ENCODE measurements around the gene WWOX.
"Not testable (repeated sequence)": the region's sequence is repeated elsewhere in the genome, so short reads cannot be mapped to it uniquely, and the experiment has no call there.

WWOX gene

GRCh38 chr16:79013930-79014660, 914.6 kb downstream of the WWOX start:
- DNase-seq: no peak

GRCh38 chr16:79018650-79019429, 919.4 kb downstream of the WWOX start:
- DNase-seq: no peak

- no peak for DNase-seq
Measured at GRCh38 chr16:79019431-79019830, 920.0 kb downstream of the WWOX start.

- no peak for DNase-seq
Measured at GRCh38 chr16:79021991-79022630, 922.7 kb downstream of the WWOX start.

GRCh38 chr16:79026117-79026516, 926.7 kb downstream of the WWOX start:
- DNase-seq: no peak

GRCh38 chr16:79036541-79036940, 937.1 kb downstream of the WWOX start:
- DNase-seq: no peak

GRCh38 chr16:79037521-79038373, 938.3 kb downstream of the WWOX start:
- DNase-seq: no peak

- no peak for DNase-seq
Measured at GRCh38 chr16:79041206-79041605, 941.8 kb downstream of the WWOX start.

GRCh38 chr16:79042141-79042540, 942.7 kb downstream of the WWOX start:
- no peak for DNase-seq

- DNase-seq: no peak
Measured at GRCh38 chr16:79042886-79043285, 943.4 kb downstream of the WWOX start.

- no peak for DNase-seq
Measured at GRCh38 chr16:79045191-79045590, 945.7 kb downstream of the WWOX start.

GRCh38 chr16:79047337-79047736, 947.9 kb downstream of the WWOX start:
- DNase-seq: no peak

GRCh38 chr16:79049040-79049439, 949.6 kb downstream of the WWOX start:
- no peak for DNase-seq

GRCh38 chr16:79050063-79050462, 950.6 kb downstream of the WWOX start:
- no peak for DNase-seq

GRCh38 chr16:79051313-79051712, 951.9 kb downstream of the WWOX start:
- DNase-seq: no peak

- not testable (repeated sequence) for DNase-seq
Measured at GRCh38 chr16:79052198-79052597, 952.7 kb downstream of the WWOX start.

GRCh38 chr16:79053577-79053976, 954.1 kb downstream of the WWOX start:
- DNase-seq: no peak

GRCh38 chr16:79054211-79054984, 954.9 kb downstream of the WWOX start:
- DNase-seq: no peak

GRCh38 chr16:79055251-79055970, 956.0 kb downstream of the WWOX start:
- no peak for DNase-seq

GRCh38 chr16:79061181-79061580, 961.7 kb downstream of the WWOX start:
- no peak for DNase-seq

- DNase-seq: no peak
Measured at GRCh38 chr16:79062336-79062735, 962.9 kb downstream of the WWOX start.

Measured in NCI-H524 treated with DMSO at 0.1 percent for 48 hours (cell line).